Measurements from ENCODE around the gene ACTL10.

GRCh38 chr20:33676652-33677645 is 10.2 kb downstream of the ACTL10 start:
- TF ChIP-seq CTCF (IDR thresholded peaks at IDR 0.05) (no peak), POLR2A (IDR thresholded peaks at IDR 0.05) (no peak)
